ENCODE data around the gene PLA2G4B.

Gene PLA2G4B

GRCh38 chr15:41847206-41847605 is 8.6 kb downstream of the PLA2G4B start:
- no peak for DNase-seq
- H3K4me3 ChIP-seq (ENCODE audit: low read depth, low read length): no peak overlapping the region
- no peaks in the 10 kb centered on the region for H3K27me3 ChIP-seq (ENCODE audit: insufficient read depth, low read depth, severe bottlenecking)
- H3K27ac ChIP-seq: no peak overlapping the region
- no peak for TF ChIP-seq CTCF (IDR thresholded peaks at IDR 0.05; ENCODE audit: low read depth, low read length)
- peaks cover 17% of the 10 kb centered on the region for H3K36me3 ChIP-seq
- H3K9me3 ChIP-seq (ENCODE audit: severe bottlenecking): no peaks in the 10 kb centered on the region

GRCh38 chr15:41847981-41848380 is 9.3 kb downstream of the PLA2G4B start:
- Histone ChIP-seq H3K4me3 (ENCODE audit: low read depth, low read length) (no peak overlapping the region), H3K9me3 (ENCODE audit: severe bottlenecking) (no peaks in the 10 kb centered on the region), H3K36me3 (peaks cover 17% of the 10 kb centered on the region), H3K27me3 (ENCODE audit: insufficient read depth, low read depth, severe bottlenecking) (no peaks in the 10 kb centered on the region), H3K27ac (no peak overlapping the region)
- DNase-seq: no peak
- TF ChIP-seq CTCF (IDR thresholded peaks at IDR 0.05; ENCODE audit: low read depth, low read length): no peak

GRCh38 chr15:41848631-41849030 is 10.0 kb downstream of the PLA2G4B start:
- no peak for TF ChIP-seq CTCF (IDR thresholded peaks at IDR 0.05; ENCODE audit: low read depth, low read length)
- Histone ChIP-seq H3K9me3 (ENCODE audit: severe bottlenecking) (no peaks in the 10 kb centered on the region), H3K27me3 (ENCODE audit: insufficient read depth, low read depth, severe bottlenecking) (no peaks in the 10 kb centered on the region), H3K4me3 (ENCODE audit: low read depth, low read length) (no peak overlapping the region), H3K27ac (no peak overlapping the region), H3K36me3 (peaks cover 17% of the 10 kb centered on the region)
- DNase-seq: no peak

- peaks cover 17% of the 10 kb centered on the region for H3K36me3 ChIP-seq
- no peak for DNase-seq
- H3K9me3 ChIP-seq (ENCODE audit: severe bottlenecking): no peaks in the 10 kb centered on the region
- no peak overlapping the region for H3K27ac ChIP-seq
- no peak overlapping the region for H3K4me3 ChIP-seq (ENCODE audit: low read depth, low read length)
- TF ChIP-seq CTCF (IDR thresholded peaks at IDR 0.05; ENCODE audit: low read depth, low read length): no peak
- no peaks in the 10 kb centered on the region for H3K27me3 ChIP-seq (ENCODE audit: insufficient read depth, low read depth, severe bottlenecking)
These were observed 10.6 kb downstream of the PLA2G4B start for GRCh38 chr15:41849204-41849603.

- H3K4me3 ChIP-seq (ENCODE audit: low read depth, low read length): no peak overlapping the region
- no peak overlapping the region for H3K27ac ChIP-seq
- H3K27me3 ChIP-seq (ENCODE audit: insufficient read depth, low read depth, severe bottlenecking): no peaks in the 10 kb centered on the region
- no peaks in the 10 kb centered on the region for H3K9me3 ChIP-seq (ENCODE audit: severe bottlenecking)
- no peak for TF ChIP-seq CTCF (IDR thresholded peaks at IDR 0.05; ENCODE audit: low read depth, low read length)
- DNase-seq: no peak
- peaks cover 17% of the 10 kb centered on the region for H3K36me3 ChIP-seq
These were observed 11.2 kb downstream of the PLA2G4B start for GRCh38 chr15:41849861-41850260.

GRCh38 chr15:41850482-41851166 is 12.0 kb downstream of the PLA2G4B start:
- TF ChIP-seq CTCF (IDR thresholded peaks at IDR 0.05; ENCODE audit: low read depth, low read length): no peak
- H3K27me3 ChIP-seq (ENCODE audit: insufficient read depth, low read depth, severe bottlenecking): no peaks in the 10 kb centered on the region

More at GRCh38 chr15:41850482-41851166, 12.0 kb downstream of the PLA2G4B start:
- no peaks in the 10 kb centered on the region for H3K9me3 ChIP-seq (ENCODE audit: severe bottlenecking)
- H3K36me3 ChIP-seq: peaks cover 17% of the 10 kb centered on the region
- H3K27ac ChIP-seq: no peak overlapping the region
- no peak for DNase-seq
- no peak overlapping the region for H3K4me3 ChIP-seq (ENCODE audit: low read depth, low read length)
